ENCODE results near the gene NECTIN1. TPM values are rescaled to one million over a fixed set of nuclear protein-coding genes. Genes with fewer than 3 reads are reported as not detected.
"Not testable (repeated sequence)": the region's sequence is repeated elsewhere in the genome, so short reads cannot be mapped to it uniquely, and the experiment has no call there.

Gene NECTIN1
- total RNA-seq, 1 donor from 2014 or later = 36.7 TPM

DNA sequence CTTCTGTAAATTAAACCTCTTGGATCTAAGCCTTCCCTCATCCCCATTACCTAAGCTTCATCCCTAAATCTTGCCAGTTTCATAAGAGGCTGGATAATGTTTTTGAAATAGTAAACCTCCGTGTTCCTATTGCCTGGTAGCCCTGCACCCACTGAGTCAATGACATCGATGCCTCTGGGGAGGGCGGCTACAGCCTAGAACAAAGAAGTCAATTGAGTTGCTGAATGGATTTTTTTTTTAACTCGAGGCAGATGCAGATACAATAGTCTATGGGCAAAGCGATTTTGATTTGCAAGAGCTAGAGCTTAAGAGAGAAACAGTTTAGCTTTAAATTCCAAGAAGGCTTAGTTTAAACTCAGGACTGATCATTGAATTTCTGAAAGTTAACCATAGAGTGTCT is 121.3 kb downstream of the NECTIN1 start:
- no peaks in the 10 kb centered on the region for H3K4me1 Mint-ChIP-seq
- no peak overlapping the region for H3K4me3 Mint-ChIP-seq
- no peaks in the 10 kb centered on the region for H3K36me3 Mint-ChIP-seq (ENCODE audit: low read depth)
- DNase-seq = no peak
- H3K27me3 Mint-ChIP-seq = peaks cover 7% of the 10 kb centered on the region
- no peaks in the 10 kb centered on the region for H3K9me3 Mint-ChIP-seq
- H3K27ac Mint-ChIP-seq = no peak overlapping the region
- intact Hi-C loops (cut with micrococcal nuclease) = no loop called here
- ATAC-seq (ENCODE audit: low read depth) = no peak
- ChIA-PET POLR2A (no interaction called here), CTCF (no interaction called here)
- TF ChIP-seq, protein P1, sequence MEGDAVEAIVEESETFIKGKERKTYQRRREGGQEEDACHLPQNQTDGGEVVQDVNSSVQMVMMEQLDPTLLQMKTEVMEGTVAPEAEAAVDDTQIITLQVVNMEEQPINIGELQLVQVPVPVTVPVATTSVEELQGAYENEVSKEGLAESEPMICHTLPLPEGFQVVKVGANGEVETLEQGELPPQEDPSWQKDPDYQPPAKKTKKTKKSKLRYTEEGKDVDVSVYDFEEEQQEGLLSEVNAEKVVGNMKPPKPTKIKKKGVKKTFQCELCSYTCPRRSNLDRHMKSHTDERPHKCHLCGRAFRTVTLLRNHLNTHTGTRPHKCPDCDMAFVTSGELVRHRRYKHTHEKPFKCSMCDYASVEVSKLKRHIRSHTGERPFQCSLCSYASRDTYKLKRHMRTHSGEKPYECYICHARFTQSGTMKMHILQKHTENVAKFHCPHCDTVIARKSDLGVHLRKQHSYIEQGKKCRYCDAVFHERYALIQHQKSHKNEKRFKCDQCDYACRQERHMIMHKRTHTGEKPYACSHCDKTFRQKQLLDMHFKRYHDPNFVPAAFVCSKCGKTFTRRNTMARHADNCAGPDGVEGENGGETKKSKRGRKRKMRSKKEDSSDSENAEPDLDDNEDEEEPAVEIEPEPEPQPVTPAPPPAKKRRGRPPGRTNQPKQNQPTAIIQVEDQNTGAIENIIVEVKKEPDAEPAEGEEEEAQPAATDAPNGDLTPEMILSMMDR (IDR thresholded peaks at IDR 0.05) = no peak

DNA sequence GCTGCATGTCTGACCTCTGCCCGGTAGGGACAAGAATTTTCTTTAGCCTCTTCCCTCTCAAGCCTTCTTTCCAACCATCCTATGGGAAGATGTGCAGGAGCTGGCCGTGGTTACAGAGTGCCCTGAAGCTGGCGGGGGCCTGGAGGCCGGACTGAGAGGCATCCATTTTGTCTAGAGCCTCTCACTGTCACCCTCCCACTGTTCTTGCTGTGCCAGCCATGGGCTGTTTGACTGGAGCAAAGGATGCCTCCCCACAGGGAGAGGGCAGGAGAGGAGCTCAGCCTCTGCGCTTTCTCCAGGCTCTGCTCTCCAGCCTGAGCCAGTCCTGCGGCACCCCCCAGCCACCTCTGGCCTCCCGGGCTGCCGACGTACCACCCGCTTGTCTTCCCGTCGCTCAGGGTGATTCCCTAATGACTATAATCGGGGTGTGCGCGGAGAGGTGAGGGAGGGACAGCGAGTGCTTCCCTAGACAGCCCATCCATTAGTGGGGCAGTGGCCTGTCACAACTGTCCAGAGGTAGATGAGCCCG is 123.8 kb downstream of the NECTIN1 start:
- CTCF ChIA-PET = no interaction called here
- POLR2A ChIA-PET = no interaction called here
- H3K4me3 Mint-ChIP-seq = no peak overlapping the region
- DNase-seq = no peak
- no peaks in the 10 kb centered on the region for H3K36me3 Mint-ChIP-seq (ENCODE audit: low read depth)
- H3K9me3 Mint-ChIP-seq = no peaks in the 10 kb centered on the region
- intact Hi-C loops (cut with micrococcal nuclease) = no loop called here
- no peak for ATAC-seq (ENCODE audit: low read depth)
- TF ChIP-seq, protein P1 (IDR thresholded peaks at IDR 0.05) = no peak
- H3K4me1 Mint-ChIP-seq = no peaks in the 10 kb centered on the region
- H3K27ac Mint-ChIP-seq = no peak overlapping the region
- peaks cover 7% of the 10 kb centered on the region for H3K27me3 Mint-ChIP-seq

DNA sequence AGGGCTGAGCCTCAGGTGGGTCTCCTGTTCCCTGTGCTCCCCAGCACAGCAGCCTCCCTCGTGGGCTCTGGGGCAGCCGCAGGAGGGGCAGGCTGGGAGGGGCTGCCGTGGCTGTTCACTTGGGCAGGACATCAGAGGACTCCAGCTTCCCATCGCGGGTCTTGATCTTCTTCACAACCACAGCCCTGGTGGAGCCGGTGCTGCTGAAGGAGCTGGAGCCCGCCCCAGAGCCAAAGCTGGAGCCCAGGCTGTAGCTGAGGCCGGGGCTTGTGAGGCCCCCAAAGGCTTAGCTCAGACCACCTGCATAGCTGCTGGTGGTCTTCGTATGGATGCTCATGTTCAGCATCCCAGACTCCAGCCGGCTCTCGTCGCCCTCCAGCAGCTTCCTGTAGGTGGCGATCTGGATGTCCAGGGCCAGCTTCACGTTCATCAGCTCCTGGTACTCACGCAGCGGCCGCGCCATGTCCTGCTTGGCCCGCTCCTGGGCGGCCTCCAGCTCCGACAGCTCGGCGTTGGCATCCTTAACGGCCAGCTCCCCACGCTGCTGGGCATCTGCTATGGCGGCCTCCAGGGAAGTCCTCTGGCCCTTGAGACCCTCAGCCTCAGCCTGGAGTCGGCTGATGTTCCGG is 126.1 kb downstream of the NECTIN1 start:
- TF ChIP-seq, protein P1 (IDR thresholded peaks at IDR 0.05) = no peak
- no peaks in the 10 kb centered on the region for H3K9me3 Mint-ChIP-seq
- intact Hi-C loops (cut with micrococcal nuclease) = no loop called here
- no peak overlapping the region for H3K4me3 Mint-ChIP-seq
- no peaks in the 10 kb centered on the region for H3K4me1 Mint-ChIP-seq
- no peak for ATAC-seq (ENCODE audit: low read depth)
- ChIA-PET POLR2A (no interaction called here), CTCF (no interaction called here)
- H3K36me3 Mint-ChIP-seq (ENCODE audit: low read depth) = no peaks in the 10 kb centered on the region
- no peak overlapping the region for H3K27ac Mint-ChIP-seq
- DNase-seq = no peak
- H3K27me3 Mint-ChIP-seq = peaks cover 3% of the 10 kb centered on the region

DNA sequence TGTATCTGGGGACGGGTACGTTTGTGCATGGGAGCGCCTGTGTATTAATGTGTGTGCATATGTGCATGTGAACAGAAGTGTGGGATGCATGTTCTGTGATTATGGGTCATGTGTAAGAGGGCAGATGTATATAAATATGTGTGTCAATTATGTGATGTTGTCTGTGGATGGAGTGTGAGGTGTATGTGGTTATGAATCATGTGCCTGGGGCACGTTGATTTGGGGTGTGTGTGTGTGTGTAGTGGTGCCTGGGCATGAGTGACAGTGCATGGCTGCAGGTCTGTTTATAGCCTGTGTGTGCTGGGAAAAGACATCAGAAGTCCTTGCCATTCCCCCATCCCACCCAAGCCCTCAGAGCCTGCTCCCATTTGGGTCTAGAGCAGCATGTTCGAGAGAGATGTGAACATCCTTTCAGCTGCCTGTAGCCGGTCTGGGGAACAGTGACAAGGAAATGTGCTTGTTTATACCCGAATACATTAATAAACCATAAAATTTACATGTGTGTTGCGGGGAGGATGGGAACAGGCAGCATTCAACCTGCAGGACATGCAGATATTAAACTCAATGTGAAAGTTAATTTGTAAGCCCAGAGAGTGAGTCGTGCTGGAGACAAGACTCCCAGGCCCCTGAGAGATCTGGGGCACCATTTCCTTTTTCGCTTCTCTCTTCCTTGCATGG is 129.0 kb downstream of the NECTIN1 start:
- Mint-ChIP-seq H3K4me1 (no peaks in the 10 kb centered on the region), H3K36me3 (ENCODE audit: low read depth) (no peaks in the 10 kb centered on the region), H3K27ac (no peak overlapping the region), H3K4me3 (no peak overlapping the region), H3K9me3 (no peaks in the 10 kb centered on the region), H3K27me3 (no peaks in the 10 kb centered on the region)
- TF ChIP-seq, protein P1 (IDR thresholded peaks at IDR 0.05) = no peak
- CTCF ChIA-PET = no interaction called here
- POLR2A ChIA-PET = no interaction called here
- intact Hi-C loops (cut with micrococcal nuclease) = no loop called here
- DNase-seq = no peak
- ATAC-seq (ENCODE audit: low read depth) = no peak

DNA sequence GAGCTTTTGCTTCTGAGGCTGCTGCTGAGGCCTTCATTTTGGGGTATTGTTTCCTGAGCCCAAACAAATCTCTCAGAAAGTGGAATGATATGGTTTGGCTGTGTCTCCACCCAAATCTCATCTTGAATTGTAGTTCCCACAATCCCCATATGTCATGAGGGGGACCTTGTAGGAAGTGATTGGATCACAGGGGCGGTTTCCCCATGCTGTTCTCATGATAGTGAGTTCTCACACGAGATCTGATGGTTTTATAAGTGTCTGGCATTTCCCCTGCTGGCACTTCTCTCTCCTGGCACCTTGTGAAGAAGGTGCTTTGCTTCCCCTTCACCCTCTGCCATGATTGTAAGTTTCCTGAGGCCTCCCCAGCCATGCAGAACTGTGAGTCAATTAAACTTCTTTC is 133.1 kb downstream of the NECTIN1 start:
- H3K27ac Mint-ChIP-seq; H3K9me3 Mint-ChIP-seq; intact Hi-C loops (cut with micrococcal nuclease); H3K27me3 Mint-ChIP-seq; POLR2A ChIA-PET; H3K36me3 Mint-ChIP-seq (ENCODE audit: low read depth); H3K4me3 Mint-ChIP-seq; H3K4me1 Mint-ChIP-seq; CTCF ChIA-PET; ATAC-seq (ENCODE audit: low read depth); DNase-seq: not testable (repeated sequence)

All from activated B cell treated with CpG ODN at 0.5 μM for 24 hours (primary cell).